AG09309 (cell line): ENCODE measurements around the gene TMEM204.

Source experiments
- DNase-seq: peaks from one replicate; pipeline ENCODE4 v3.0.0-alpha.2; 2010; ENCODE audit warnings: low read depth
- H3K4me3 ChIP-seq: 2 replicates; pipeline ENCODE4 v1.5.1; 2011; ENCODE audit warnings: mild to moderate bottlenecking, low read depth, low read length, moderate library complexity; ENCODE audit not compliant: control insufficient read depth
- TF ChIP-seq, protein P1 (sequence below): IDR thresholded peaks from 2 replicates; pipeline ENCODE4 v1.5.1; 2011; ENCODE audit warnings: mild to moderate bottlenecking, low read depth, low read length, inconsistent platforms; ENCODE audit not compliant: insufficient read depth, control insufficient read depth; ENCODE audit errors: missing control alignments

TMEM204 gene

GRCh38 chr16:1601031-1601430 lies 67.6 kb downstream of the TMEM204 start:
- H3K4me3 ChIP-seq, result no peak overlapping the region
- no peak for DNase-seq
- TF ChIP-seq, protein P1, sequence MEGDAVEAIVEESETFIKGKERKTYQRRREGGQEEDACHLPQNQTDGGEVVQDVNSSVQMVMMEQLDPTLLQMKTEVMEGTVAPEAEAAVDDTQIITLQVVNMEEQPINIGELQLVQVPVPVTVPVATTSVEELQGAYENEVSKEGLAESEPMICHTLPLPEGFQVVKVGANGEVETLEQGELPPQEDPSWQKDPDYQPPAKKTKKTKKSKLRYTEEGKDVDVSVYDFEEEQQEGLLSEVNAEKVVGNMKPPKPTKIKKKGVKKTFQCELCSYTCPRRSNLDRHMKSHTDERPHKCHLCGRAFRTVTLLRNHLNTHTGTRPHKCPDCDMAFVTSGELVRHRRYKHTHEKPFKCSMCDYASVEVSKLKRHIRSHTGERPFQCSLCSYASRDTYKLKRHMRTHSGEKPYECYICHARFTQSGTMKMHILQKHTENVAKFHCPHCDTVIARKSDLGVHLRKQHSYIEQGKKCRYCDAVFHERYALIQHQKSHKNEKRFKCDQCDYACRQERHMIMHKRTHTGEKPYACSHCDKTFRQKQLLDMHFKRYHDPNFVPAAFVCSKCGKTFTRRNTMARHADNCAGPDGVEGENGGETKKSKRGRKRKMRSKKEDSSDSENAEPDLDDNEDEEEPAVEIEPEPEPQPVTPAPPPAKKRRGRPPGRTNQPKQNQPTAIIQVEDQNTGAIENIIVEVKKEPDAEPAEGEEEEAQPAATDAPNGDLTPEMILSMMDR, result no peak

DNA sequence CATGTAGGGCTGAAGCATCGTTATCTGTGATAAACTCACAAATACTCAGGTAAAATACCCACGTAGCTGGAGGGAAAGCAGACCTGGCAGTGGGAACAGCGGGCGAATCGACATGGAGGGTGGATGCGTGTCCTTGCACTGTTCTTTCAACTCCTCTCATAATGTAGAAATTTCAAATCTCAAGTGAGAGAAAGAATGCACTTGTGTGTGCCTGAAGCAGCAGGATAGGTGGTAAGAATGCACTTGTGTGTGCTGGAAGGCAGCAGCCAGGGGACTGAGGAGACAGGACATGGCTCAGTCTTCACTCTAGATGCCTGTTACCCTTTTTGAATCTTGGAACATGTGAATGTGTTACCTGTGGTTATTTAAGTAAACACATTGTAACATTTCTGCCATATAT lies 68.0 kb downstream of the TMEM204 start:
- TF ChIP-seq, protein P1, result no peak
- H3K4me3 ChIP-seq, result no peak overlapping the region
- no peak for DNase-seq

DNA sequence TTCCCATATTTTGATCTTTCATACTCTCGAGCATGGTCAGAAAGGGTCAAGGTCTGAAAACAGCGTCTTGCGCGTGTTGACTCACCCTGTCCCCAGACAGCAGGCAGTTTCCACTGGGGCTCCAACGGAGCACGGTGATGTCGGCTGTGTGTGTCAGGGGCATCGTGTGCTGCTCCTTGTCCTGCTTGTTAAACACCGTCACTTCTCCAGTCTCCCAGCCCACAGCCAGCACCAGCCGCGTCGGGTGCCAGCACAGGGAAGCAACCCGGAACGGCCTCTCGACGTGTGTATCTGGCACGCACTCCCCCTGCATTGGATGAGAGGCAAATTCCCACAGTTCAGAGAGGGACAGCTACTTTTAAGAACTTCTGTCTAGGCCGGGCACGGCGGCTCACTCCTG lies 68.8 kb downstream of the TMEM204 start:
- no peak overlapping the region for H3K4me3 ChIP-seq
- TF ChIP-seq, protein P1, result no peak
- no peak for DNase-seq
